RPMI8226 (cell line): ENCODE results near the gene AKAP12.

ENCODE experiments used
- DNase-seq: peaks from one replicate; pipeline ENCODE4 v3.0.0-alpha.2; 2015

Gene AKAP12, protein sequence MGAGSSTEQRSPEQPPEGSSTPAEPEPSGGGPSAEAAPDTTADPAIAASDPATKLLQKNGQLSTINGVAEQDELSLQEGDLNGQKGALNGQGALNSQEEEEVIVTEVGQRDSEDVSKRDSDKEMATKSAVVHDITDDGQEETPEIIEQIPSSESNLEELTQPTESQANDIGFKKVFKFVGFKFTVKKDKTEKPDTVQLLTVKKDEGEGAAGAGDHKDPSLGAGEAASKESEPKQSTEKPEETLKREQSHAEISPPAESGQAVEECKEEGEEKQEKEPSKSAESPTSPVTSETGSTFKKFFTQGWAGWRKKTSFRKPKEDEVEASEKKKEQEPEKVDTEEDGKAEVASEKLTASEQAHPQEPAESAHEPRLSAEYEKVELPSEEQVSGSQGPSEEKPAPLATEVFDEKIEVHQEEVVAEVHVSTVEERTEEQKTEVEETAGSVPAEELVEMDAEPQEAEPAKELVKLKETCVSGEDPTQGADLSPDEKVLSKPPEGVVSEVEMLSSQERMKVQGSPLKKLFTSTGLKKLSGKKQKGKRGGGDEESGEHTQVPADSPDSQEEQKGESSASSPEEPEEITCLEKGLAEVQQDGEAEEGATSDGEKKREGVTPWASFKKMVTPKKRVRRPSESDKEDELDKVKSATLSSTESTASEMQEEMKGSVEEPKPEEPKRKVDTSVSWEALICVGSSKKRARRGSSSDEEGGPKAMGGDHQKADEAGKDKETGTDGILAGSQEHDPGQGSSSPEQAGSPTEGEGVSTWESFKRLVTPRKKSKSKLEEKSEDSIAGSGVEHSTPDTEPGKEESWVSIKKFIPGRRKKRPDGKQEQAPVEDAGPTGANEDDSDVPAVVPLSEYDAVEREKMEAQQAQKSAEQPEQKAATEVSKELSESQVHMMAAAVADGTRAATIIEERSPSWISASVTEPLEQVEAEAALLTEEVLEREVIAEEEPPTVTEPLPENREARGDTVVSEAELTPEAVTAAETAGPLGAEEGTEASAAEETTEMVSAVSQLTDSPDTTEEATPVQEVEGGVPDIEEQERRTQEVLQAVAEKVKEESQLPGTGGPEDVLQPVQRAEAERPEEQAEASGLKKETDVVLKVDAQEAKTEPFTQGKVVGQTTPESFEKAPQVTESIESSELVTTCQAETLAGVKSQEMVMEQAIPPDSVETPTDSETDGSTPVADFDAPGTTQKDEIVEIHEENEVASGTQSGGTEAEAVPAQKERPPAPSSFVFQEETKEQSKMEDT (N-terminal part only)

GRCh38 chr6:151239603-151240035 is at the start of gene AKAP12:
Gene AKAP12, plus strand, starts transcription at chr6:151239967. Its CDS starts 596 bp downstream, at chr6:151240563.
- no peak for DNase-seq

DNA sequence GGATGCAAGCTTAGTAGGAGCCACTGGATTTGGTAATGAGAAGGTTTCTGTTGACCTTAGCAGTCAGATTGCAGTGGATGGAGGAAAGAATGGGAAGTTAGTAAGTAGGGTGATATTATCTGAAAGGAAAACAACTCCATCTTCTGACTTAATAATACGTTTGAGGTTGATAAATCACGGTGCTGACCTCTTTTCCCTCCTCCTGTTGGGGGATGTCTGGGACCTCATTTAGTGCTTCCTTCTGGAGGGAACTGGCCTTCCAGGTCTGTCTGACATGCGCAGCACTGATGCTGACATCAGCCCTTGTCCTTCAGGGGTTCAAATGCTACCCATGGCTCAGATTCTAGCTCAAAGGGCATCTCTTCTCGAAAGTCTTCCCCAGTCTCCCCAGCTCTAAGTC is 48.2 kb upstream of the AKAP12 start:
- no peak for DNase-seq

- no peak for DNase-seq
Observed at GRCh38 chr6:151196555-151196954, 43.2 kb upstream of the AKAP12 start.

- no peak for DNase-seq
Observed at GRCh38 chr6:151197556-151197955, 42.2 kb upstream of the AKAP12 start.

DNA sequence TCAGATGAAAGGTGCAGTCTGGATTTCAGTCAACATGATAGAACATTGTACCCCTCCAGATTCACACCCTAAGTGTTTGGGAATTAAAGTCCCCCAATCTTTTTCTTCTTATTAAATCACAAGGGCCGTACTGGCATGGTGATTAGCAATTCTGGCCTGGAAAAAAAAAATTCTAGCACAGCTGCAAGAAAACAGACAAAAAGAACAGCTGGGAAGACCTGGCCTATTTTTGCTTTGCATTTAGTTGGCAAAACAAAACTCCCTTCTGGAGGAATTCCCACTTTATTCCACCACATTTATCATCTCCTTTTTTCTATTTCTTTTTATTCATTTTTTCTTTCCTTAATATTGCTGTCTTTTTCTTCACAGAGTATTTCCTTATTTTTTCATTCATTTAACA is 39.8 kb upstream of the AKAP12 start:
- no peak for DNase-seq

DNA sequence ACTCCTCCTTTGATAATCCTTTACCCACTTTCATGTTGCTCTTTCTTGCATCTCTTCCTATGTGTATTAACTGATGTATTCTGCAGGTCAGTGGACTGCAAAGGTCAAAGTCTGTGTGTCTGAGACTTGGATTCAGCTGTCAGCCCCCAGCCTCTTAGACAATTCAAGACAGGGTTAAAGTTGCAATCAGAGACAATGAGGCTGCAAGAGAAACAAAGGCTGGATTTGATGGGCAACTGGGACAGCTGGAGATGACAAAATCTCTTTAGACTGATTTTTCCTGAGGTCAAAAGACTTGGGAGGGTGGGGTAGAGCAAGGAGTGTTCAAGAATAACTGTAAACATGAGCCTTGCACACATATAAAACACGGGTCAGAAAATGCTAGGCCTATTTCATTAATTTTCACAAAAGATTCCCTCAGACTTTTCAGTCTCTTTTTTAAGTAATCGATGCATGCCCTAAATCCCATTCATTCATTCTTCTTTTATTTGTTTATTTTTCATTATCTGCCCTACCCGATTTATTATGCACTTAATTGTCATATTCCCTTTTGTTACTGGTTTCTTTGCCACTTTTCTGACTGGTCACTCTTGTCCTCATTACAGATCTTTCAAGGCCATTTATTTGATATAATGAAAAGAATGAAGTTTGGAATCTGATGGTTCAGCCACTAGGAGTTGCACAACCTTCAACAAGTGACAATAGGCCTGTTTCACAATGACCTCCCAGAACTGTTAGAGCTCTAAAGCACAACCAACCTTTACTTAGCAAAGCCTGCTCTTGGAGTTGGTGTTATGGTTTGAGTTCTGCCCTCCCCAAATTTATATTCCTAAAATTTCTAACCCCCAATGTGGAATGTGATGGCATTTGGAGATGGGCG is 33.8 kb upstream of the AKAP12 start:
- no peak for DNase-seq

DNA sequence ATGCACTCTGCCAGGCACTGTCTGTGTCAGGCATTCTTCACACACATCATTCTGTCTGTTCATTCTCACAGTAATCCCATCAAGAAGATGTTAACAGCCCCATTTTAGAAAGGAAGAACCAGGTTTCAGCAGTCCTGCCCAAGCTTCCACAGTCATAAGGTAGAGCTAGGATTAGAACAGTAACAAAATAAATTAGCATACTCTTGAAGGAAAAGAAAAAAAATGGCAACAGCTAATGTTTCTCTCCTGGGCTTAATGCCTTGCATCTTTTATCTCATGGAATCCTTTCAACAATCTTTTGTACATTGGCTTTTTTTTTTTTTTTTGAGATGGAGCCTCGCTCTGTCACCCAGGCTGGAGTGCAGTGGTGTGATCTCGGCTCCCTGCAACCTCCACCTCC is 32.1 kb upstream of the AKAP12 start:
- no peak for DNase-seq

GRCh38 chr6:151209071-151209831 is 30.5 kb upstream of the AKAP12 start:
- DNase-seq: no peak

GRCh38 chr6:151211075-151211474 is 28.7 kb upstream of the AKAP12 start:
- DNase-seq: no peak

DNA sequence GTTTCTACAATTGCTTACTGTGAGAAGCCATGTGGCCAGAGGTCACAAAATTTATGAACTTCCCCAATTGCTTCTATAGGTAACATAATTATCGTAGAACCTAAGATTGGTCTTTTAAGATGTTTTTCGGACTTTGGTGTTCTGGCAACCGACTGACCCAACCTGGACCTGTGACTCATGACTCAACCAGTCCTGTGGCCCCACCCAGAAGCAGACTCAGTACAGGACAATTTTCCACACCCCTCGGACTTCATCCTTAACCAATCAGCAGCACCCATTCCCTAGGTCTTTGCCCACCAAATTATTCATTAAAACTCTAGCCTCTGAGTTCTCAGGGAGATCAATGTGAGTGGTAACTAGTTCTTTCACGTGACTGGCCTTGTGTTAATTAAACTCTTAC is 26.4 kb upstream of the AKAP12 start:
- no peak for DNase-seq

GRCh38 chr6:151215999-151216398 is 23.8 kb upstream of the AKAP12 start:
- no peak for DNase-seq

DNA sequence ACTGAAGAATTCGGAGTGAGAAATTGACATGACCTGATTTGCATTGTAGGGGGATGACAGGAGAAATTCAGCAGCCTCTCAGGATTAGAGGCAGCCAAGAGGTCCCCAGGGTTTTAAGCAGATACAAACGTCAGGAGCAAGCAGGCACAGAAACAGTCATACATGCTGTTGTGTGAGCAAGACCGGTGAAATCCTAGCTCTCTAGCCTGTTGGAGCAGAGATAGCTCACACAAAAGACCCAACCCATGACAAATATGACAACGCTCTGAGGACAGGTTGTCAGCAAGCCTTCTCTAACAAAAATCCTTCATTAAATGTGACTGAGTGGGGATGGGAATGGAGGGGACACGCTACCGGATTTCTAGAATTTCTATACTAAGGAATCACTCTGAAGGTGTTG is 23.0 kb upstream of the AKAP12 start:
- no peak for DNase-seq

GRCh38 chr6:151219192-151219591 is 20.6 kb upstream of the AKAP12 start:
- no peak for DNase-seq

DNA sequence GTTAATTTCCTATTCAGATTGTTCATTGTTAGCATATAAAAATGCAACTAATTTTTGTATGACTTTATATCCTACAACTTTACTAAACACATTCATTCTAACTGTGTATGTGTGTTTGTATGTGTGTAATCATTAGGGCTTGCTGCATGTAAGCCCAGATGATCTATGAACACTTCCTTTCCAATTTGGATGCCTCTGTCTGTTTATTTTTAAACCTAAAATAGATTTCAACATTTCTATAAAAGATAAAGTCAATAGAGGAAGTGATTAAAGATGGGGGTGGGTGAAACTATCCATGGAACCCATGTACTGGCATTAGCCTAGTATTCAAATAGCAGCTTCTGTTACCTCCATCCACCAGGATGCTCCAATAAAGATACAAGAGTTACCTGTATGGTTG is 15.7 kb upstream of the AKAP12 start:
- no peak for DNase-seq

GRCh38 chr6:151225919-151226318 is 13.8 kb upstream of the AKAP12 start:
- no peak for DNase-seq

GRCh38 chr6:151228788-151229400 is 10.9 kb upstream of the AKAP12 start:
- no peak for DNase-seq

DNA sequence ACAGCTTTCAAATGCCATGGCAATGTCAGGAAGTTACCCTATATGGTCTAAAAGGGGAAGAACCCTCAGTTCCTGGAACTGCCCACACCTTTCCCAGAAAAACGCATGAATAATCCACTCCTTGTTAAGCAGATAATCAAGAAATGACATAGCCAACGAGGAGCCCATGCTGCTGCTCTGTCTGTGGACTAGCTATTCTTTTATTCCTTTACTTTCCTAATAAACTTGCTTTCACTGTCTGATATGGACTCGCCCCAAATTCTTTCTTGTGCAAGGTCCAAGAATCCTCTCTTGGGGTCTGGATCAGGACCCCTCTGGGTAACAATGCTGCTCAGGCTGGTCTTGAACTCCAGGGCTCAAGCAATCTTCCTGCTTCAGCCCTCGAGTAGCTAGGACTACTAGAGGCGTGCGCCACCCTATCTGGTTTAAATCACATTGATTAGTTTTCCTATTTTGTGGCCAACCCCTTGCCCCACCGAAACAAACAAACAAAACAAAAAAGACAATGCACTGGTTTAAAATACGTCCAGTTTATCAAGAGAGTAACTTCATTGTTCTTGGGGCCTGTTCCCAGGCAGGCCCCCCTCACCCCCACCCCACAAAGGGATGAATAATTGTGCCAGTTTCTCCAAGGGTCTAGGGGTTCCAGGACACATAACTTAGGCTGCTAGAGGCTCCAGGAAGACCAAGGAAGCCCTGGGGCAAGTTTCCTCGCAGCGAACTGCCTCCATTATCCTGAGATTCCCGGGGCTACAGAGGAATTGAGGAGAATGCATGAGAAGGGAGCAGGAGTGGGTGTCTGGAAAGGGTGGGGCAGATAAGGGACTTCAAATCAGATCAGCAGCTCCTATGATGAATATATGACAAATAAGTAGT is 10.1 kb upstream of the AKAP12 start:
- no peak for DNase-seq

DNA sequence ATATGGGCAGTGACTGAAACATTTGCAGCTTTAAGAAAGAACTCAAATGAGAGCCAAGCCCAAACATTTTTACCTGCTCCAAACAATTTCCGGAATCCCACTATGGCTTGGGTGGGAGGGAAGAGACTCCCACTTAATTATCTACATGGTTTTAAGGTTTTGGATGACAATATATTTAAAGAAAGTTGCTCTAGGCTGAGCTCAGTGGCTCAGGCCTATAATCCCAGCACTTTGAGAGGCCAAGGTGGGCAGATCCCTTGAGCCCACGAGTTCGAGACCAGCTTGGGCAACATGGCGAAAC is 9.5 kb upstream of the AKAP12 start:
- no peak for DNase-seq

GRCh38 chr6:151232899-151233298 is 6.9 kb upstream of the AKAP12 start:
- DNase-seq: no peak

DNA sequence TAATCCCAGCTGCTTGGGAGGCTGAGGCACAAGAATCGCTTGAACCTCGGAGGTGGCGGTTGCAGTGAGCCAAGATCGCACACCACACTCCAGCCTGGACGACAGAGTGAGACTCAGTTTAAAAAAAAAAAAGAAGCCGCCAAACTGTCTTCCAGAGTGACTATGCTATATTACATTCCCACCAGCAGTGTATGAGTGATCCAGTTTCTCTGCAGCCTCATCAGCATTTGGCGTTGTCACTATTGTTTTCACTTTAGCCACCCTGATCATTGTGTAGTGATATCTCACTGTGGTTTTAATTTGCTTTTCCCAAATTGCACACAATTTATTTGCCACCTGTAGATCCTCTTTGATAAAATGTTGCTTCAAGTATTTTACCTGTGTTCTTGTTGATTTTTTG is 6.0 kb upstream of the AKAP12 start:
- no peak for DNase-seq
